GM19023 (cell line): ENCODE measurements around the gene TFAP2C.
"Not testable (repeated sequence)": the region's sequence is repeated elsewhere in the genome, so short reads cannot be mapped to it uniquely, and the experiment has no call there.

Experiments
- ATAC-seq: cut with Tn5 transposase; IDR thresholded peaks from one replicate; pipeline ENCODE4 v1.9.1; 2021; ENCODE audit warnings: mild to moderate bottlenecking, moderate library complexity; ENCODE audit not compliant: unreplicated experiment

Gene TFAP2C

DNA sequence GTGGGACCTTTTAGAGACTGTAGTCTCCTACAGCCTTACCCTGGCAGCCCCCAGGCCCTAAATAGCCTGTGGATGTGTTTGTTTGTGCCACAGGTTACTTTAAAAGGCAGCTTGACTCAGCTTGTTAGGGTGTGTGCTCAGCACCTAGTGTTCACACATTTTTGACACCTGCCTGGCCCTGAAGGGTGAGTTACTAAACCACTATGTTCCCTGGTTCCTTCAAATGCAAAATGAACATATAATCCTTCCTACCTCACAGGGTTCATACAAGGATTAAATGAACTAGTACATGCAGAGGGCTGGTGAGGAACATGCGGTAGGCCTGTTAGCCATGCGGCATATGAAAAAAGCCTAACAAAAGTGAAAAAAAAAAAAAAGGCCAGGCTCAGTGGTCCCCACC lies 14.9 kb upstream of the TFAP2C start:
- no peak for ATAC-seq

DNA sequence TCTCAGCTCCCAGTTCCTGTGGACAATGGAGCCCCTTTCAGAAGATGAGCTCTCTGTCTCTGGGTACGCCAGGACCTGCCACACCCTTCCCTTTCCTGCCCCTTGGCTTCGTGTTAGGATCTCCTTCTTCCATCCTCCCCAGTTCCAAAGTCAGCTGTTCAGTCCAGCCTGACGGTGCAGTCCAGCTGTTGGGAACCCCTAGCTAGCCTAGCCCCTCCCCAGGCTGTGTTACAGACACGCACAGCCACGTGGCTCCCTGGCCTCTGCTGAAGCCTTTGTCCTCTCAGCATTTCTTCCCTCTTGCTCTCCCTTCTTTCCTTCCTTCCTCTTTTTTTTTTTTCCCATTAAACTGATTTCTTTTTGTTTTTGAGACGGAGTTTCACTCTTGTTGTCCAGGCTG lies 12.4 kb upstream of the TFAP2C start:
- no peak for ATAC-seq

DNA sequence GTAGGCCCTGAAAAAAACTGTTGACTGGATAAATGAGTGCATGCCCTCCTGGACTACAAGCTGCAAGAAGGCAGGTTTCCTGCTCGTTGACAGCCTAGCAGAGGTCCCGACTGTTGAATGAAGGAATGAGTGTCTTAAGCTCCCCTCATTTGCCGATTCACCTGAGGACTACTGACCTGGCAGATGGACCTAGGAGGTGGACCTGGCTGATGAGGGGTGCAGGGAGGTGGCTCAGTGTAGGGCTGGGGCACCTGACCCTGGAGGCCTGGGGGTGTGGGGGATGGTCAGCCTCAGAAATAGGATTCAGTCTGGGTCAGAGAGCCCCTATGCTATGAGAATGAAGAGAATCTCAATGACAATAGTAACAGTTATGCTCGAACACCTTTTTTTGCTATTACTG lies 11.6 kb upstream of the TFAP2C start:
- no peak for ATAC-seq

DNA sequence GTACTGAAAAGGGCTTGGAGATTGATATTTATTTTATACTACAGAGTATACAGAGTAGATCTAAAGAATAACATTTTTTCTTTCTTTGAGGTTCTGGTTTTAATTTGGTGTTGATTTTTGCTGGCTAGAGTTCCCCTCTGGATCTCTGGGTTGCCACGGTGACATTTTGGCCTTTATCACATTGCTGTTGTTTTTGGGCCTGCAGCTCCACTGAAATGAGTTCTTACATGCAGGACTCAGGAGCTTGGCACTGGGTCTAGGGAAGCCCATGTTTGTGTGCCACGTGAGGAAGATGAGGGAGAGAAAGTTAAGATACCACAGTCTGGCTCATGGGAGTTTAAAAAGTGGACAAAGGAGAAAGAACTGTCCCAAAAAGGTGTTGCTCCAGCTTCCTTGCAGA lies 7.4 kb upstream of the TFAP2C start:
- ATAC-seq, result no peak

DNA sequence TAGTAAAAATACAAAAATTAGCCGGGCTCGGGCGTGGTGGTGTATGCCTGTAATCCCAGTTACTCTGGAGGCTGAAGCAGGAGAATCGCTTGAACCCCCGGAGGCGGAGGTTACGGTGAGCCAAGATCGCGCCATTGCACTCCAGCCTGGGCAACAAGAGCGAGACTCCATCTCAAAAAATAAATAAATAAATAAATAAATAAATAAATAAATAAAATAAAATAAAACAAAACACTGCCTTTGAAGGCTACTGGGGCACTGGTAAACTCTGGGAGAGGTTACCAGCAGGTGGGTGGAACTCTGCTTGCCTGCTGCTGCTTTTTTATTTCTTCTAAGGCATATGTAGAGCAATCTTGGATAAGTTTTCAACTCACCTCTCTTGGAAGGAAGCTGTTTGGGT lies 5.2 kb upstream of the TFAP2C start:
- ATAC-seq, result not testable (repeated sequence)

DNA sequence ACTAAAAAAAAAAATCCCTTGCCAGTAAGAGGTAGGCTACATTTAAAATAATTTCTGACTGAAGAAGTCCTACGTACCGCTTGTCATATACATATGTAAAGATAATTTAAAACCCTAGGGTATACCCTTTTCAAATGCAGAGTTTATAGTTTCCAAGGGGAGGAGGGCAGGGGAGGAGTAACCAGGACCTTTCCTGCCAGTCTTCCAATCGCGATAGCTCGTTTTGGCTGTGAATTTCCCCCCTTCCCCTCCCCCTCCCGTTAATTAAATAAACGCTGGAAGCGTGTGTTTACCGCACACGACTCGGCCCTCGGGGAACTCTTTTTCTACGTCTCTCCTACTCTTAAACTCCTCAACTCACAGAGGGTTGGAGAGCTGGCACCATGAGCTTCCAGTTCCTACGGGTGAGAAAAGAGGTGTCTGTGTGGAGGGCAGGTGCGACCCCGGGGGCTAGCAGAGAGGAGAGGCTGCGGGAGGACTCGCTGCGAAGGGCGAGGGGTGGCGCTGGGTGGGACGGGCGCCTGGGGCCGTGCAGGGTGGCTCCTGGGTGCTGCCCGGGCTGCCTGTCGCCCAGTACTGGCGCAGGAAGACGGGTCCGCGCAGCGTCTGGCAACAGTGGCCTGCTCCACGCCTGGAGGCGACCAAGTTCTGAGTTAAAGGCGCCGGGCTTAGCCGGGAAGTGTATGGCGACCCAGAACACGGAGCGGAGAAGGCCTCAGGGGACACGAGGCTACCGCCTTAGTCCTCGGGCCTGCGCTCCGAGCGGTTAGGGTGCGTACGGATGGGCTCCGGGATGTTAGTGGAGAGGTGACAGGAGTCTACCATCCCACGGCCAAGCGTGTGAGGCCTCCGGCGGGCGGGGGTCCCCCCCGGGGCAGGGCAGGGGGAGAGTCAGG lies 4.1 kb upstream of the TFAP2C start:
- no peak for ATAC-seq

DNA sequence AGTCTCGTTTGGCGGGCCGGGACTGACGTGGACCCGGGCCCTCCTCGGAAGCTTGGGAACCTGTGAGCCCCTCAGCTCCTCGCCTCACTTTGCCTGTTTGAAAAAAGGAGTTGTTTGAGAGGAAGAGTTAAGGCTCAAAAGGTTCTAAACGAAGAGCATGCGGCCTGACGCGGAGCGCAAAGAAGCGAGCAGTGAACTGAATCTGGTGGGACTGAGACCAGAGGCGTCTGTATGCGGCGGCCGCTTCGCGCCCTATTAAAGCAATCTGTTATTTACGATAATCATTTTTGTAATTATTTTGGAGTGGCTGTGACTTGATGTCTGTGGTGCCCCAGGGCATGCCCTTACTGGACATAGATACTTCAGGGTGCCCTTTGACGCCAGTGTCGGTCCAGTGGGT lies 3.3 kb upstream of the TFAP2C start:
- no peak for ATAC-seq

DNA sequence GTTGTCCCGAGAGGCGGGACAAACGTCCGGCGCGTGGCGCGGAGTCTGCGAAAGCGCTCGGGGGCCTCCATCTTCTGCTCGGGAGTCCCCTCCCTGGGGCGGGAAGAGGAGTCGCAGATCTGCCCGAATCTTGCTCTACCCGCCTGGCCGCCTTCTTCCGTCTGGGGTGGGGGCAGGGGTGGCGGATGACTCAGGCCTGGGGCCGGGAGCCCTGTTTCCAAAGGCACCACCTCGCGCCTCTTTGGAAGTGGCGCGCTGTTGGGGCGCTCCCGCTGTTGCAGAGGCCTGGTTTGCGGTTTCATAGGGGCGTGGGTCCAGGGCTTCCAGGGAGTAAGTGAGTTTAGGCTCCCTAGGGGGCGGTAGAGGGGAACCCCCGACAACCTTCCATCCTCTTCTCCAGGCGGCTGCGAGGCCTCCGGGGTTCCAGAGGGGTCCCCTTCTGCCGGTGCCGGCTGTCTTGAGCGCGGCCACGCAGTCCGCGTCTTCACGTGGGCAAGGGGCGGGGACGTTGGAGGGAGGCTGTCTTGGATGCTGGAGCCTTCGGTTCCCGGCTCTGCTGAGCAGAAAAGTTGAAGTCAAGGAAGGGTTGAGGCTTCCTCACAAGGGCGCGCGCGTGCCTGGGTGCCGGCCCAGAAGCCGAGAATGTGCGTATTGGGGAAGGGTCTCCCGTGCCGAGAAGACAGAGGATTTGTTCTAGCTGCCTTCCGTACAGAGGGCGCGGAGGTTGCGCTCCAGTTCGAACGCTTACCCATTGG lies 2.6 kb upstream of the TFAP2C start:
- ATAC-seq, result no peak

DNA sequence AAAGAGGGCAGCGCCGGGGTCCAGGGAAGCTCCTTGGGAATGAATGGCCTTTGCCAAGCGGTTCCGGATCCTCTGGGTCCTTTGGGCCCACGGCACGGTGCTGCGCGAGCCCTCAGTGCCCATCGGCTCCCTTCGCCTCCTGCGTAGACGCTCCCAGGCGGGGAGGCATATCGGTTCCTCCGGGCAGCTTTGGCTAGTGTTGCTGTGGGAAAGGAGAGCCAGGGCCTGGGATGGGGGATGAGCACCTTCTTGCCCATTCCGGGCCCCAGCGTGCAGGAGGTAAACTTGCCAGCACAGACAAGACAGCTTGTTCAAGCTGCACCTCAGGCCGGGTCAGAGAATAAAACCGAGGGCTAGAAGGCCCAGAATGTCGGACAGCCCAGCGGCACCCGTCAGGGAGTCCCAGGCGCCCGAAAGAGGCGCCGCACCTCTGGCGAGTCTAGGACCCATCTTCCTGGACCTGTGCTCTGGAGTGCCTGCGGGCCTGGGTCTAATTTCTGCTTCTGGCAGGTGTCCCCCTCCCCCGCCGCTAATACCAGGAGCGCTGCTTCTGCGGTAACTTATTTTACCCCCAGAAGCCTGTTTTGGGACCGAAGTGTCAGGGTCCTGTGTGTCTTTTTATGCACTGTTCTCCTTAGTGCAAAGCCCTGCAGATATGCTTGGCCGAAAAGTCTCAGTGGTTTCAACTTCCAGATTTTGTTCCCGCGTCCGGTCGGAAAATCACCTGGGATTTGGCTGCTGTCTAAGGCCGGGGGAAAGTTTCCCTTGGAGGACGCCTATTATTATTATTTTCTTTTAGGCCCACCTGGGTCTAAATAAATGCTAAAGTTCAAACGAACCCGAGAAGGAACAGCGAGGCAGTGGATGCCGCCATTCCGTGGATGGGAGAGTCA lies 1.7 kb upstream of the TFAP2C start:
- no peak for ATAC-seq

DNA sequence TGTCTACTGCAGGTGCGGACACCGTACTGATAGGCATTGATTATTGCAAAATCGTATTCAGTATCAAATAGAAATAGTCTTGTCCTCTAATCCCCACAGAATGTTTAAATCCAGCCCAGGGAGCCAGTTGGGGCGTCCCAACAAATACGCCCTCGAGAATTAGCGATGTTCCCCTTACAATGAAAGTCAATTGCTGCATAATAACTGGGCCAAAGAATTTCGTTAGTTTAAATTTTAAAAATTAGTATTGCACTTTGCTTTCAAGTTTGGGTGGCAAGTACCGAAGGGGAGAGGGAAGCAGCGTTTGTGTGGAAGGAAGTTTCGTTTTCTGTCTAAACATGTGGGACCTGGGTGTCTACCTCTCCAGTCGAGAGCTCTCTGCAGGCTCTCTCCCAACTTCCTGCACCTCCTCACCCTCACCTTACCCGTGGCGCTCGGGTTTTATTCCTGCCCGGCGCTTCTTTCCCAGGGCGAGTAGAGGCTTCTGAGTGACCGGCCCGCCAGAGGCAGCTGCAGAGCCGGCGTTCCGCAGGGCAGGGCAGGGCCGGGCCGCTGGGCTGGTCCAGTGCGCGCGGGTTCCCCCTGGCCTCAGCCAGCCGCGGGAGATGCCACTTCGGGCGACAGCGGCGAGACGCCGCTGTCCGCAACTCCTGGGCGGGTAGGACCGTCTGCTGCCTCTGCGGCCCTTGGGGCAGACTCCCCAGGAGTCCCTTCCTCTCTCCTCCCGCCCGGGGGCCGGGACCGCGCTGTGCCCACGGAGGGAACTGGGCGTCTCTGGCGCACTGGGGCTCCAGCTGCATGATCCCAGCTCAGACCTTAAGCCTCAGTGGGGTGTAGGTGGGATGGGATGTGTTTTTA lies 862 bp upstream of the TFAP2C start:
- no peak for ATAC-seq

DNA sequence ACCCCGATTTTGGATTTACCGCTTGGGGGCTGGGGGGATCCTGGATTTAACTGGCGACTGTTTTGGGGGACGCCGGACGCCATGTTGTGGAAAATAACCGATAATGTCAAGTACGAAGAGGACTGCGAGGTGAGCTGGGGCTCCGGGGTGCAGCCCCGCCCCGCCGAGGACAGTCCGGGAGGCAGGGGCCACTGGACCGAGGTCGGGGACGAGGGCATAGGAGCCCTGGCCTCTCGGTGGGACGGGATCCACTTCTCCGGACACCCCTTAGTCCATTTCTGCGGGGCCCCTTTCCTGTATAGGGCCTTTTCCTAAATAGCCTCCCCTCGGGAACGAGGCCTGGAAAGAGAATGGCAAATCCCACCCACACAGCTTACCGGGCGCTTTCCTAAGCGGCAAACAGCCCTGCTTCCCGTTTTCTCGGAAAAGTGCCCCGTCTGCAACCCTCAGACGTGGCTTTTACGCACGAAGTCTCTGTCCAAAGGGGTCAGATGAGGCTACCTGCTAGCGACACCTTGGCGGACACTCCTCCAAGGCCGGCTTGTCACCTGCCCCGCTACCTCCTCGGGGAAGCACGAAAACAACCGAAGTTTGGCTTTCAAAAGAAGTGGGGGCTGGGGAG lies 469 bp downstream of the TFAP2C start:
- ATAC-seq, result no peak

DNA sequence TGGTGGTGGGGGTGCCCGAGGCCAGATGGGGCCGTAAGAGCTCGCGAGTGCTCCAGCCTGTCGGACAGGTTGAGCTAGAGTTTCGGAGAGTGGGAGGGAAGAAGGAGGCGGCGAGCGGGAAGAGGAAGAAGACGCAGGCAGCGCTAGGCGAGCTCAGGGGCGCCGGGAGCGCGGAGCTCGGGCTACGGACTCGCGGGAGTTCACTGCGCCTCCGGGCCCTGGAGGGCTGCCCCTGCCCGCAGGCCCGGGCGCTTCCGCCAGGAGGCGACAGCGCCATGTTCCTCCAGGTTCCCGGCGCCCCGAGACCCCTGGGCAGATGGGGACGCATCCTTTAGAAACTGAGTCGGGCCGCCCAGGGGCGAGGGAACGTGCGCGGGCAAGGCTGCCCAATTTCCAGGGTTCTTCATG lies 984 bp downstream of the TFAP2C start:
- no peak for ATAC-seq

DNA sequence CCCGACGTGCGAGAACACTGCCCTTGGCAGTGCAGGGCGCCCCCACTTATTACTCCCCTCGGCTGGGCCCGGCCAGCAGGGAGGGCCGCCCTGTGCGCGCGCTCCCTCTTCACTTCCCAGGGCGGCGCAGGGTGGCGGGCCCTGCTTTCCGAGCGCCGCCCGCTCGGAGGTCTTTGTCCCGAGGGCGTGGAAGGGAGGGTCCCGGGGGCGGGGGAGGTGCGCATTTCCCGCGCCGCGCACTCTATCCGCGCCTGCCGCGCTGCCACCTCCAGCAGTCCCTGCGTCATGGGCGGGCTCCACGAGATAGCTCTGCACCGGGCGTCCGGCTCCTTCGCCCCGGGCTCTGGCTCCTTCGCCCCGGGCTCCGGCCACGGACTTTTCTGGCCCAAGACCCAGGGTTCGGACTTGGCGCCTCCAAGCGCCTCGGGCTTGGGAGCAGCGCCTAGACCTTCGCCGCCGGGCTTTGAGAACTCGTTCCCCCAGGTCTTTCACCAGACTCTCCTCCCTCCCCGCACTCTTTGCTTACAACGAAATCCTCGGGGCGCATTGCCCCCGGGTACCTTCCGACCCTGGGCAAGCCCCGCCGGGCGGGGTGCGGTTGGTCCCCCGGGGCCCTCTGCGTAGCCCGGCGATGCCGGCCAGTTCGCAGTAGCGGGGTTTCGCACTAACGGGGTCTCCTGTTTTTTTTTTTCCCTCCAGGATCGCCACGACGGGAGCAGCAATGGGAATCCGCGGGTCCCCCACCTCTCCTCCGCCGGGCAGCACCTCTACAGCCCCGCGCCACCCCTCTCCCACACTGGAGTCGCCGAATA lies 1.6 kb downstream of the TFAP2C start:
- ATAC-seq, result no peak

DNA sequence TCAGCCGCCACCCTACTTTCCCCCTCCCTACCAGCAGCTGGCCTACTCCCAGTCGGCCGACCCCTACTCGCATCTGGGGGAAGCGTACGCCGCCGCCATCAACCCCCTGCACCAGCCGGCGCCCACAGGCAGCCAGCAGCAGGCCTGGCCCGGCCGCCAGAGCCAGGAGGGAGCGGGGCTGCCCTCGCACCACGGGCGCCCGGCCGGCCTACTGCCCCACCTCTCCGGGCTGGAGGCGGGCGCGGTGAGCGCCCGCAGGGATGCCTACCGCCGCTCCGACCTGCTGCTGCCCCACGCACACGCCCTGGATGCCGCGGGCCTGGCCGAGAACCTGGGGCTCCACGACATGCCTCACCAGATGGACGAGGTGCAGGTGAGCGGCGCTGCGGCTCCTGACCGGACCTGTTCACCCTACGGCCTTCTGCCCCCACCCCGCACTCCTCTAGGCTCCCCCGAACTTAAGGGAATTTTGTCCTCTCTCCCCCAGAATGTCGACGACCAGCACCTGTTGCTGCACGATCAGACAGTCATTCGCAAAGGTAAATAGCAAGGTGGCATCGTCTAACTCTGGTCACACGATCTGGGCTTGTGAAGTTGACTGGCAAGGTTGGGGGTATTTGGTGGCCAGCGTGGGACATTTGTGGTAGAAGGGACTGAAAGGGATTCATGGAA lies 2.3 kb downstream of the TFAP2C start:
- no peak for ATAC-seq

DNA sequence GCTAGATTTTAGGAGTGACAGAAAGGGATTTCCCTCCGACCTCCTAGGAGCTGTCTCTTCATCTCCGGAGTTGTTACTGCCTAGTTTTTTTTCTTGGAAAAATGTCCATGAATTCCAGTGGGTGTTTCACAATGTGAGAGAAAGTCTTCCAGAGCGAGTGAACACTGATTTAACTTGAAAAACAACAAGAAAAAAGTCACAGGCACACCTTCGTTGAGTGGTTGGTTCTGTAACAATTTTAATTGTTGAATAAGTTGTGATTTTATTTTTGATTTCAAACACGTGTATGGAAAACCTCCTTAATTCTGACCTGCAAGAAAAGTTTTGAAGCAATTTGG lies 2.9 kb downstream of the TFAP2C start:
- ATAC-seq, result no peak

DNA sequence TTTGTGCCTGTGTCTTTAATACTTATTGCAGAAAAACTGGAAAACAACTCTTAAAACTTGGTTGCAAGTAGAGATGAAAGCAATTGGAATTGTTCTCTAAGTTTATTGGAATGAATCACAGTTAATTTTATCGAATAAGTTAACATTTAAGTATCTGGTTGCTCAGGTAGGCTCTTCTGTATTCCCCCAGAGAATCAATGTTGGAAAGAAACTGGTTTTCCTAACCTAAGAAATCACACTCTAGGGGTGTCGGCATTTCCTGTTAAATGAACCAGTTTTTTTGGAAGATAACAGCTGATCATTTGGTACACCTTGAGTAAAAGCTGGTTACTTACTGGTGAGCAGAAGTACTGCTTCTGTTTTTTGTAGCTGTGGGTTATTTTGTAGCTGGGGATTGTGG lies 5.2 kb downstream of the TFAP2C start:
- no peak for ATAC-seq

DNA sequence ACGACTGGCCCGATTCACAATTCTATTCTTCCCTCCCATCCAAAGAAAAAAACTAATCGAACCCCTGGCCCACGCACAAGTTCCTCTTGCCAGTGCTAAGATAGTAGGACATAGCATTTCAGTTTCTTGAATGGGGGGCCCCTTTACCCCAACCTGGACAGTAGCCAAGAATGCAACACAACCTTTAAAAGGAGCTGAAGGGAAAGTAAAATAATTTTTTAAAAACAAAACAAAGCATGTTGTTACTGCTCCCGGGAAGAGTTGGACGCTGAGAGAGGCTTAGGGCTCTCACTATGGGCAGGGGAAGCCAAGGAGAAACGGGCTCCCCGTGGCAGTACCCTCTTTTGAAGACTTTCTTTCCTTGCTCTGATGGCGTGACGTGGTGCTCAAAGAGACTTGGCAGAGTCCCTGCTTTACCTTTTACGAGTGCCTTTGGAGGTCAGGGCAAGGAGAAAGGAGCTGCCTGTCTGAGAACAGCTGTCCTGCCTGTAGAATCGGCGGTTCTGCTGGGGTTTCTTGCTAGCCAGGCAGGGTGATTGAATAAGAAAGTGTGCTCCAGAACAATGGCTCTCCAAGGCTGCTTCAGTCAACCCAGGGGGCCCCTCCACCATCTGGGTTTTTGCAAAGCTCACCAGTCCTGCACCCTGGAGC lies 5.8 kb downstream of the TFAP2C start:
- no peak for ATAC-seq

DNA sequence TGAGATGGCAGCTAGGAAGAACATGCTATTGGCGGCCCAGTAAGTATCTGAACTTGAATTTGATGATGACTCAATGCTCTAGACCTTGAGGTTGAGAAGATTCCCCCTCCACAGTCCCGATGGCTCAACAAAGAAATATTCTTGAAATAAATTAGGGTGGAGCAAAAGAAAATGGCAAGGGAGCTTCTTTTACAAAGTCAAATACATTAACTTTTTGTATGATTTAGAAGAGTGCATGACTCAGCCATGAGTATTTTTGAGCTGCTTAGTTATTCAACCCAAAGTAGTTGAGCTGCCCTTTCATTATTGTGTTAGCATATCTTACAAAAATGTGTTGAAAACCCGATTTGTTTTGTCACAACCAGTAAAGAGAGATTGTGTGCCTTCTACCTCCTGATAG lies 7.6 kb downstream of the TFAP2C start:
- ATAC-seq, result no peak
